Measurements from ENCODE around the gene UCHL3. TPM values are rescaled to one million over a fixed set of nuclear protein-coding genes. Genes with fewer than 3 reads are reported as not detected.

Gene UCHL3
- total and polyA plus RNA-seq, 2 experiments from 2014 or later = 64.6 to 143 TPM

DNA sequence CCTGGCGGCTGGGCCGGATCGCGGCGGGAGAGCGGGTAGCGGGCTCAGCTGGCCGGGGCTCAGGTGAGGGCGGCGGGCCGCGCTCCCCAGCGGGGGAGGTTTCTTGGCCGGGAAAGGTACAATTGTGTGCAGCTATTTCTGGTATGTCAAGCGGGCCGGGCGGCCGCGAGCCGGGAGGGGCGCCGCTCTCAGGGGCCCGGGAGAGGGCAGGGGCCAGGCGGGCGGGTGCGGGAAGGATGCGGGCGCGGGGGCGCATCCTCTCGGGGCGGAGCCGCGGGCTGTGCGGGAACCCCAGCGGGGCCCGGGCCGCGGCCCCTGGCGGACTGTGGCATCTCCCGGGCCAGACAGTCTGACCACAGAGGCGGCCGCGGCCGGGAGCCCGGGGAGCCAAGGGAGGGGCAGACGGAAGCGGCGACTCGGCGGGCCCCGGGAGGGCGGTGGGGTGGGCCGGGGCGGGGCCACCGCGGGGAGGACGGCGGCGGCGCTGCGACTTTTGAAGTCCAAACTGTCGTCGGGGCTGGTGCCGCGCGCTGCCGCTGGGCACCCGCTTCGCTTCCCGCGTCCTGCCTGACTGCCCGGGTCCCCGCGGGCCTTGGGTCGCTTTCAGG, 86.3 kb downstream of the UCHL3 start, which contains the start of gene LMO7 (continued):
- TF ChIP-seq, protein P1, sequence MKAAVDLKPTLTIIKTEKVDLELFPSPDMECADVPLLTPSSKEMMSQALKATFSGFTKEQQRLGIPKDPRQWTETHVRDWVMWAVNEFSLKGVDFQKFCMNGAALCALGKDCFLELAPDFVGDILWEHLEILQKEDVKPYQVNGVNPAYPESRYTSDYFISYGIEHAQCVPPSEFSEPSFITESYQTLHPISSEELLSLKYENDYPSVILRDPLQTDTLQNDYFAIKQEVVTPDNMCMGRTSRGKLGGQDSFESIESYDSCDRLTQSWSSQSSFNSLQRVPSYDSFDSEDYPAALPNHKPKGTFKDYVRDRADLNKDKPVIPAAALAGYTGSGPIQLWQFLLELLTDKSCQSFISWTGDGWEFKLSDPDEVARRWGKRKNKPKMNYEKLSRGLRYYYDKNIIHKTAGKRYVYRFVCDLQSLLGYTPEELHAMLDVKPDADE (IDR thresholded peaks at IDR 0.05) = no peak
- TF ChIP-seq EZH2 (IDR thresholded peaks at IDR 0.05; ENCODE audit: low read depth, unreplicated experiment) = no peak
- no peak for TF ChIP-seq STAT1 (IDR thresholded peaks at IDR 0.05; ENCODE audit: unreplicated experiment)
- 0 out of 2 replicates have a peak, but pooled peaks have one; percentile 0 for TF ChIP-seq ZNF114 (CRISPR knock-in tag; IDR thresholded peaks at IDR 0.05)
- 0 out of 2 replicates have a peak, but pooled peaks have one; percentile 22 for TF ChIP-seq ZNF331 (CRISPR knock-in tag; IDR thresholded peaks at IDR 0.05; ENCODE audit: low read depth)

GRCh38 chr13:75636436-75637180, 87.0 kb downstream of the UCHL3 start:
- no peak overlapping the region for H3K27ac ChIP-seq (ENCODE audit: low read depth)
- Mint-ChIP-seq H3K4me1 (peaks cover 29% of the 10 kb centered on the region), H3K36me3 (ENCODE audit: low read depth) (0 out of 3 replicates have a peak, but pooled peaks cover 4% of the 10 kb centered on the region), H3K4me3 (peak overlapping the region; percentile 73), H3K27ac (no peak overlapping the region), H3K9me3 (no peaks in the 10 kb centered on the region; the same call in 1 of the 3 replicates), H3K27me3 (ENCODE audit: insufficient read depth, low read depth, poor library complexity) (peaks cover 26% of the 10 kb centered on the region)
- no peaks in the 10 kb centered on the region for H3F3A ChIP-seq (replicated peaks; ENCODE audit: low read depth)
- peak overlapping the region; percentile 73 for H3K4me2 ChIP-seq
- H3K4me3 ChIP-seq = peak overlapping the region; percentile 56
- no peaks in the 10 kb centered on the region for H3K9me2 ChIP-seq (ENCODE audit: insufficient read depth)
- no peaks in the 10 kb centered on the region for H4K20me1 ChIP-seq (replicated peaks; ENCODE audit: insufficient read depth)
- TF ChIP-seq NANOG (IDR thresholded peaks at IDR 0.05; ENCODE audit: borderline replicate concordance) = no peak
- peaks cover 33% of the 10 kb centered on the region for H3K4me1 ChIP-seq (ENCODE audit: insufficient read depth)
- ATAC-seq (peak; percentile 62), DNase-seq (ENCODE audit: low spot score) (peak; percentile 70)
- no peaks in the 10 kb centered on the region for H3K36me3 ChIP-seq (ENCODE audit: insufficient read depth)
- peaks cover 43% of the 10 kb centered on the region for H3K27me3 ChIP-seq (ENCODE audit: insufficient read depth)
- H2AFZ ChIP-seq = peak overlapping the region; percentile 92
- H3K79me2 ChIP-seq (replicated peaks; ENCODE audit: insufficient read depth) = peaks cover 17% of the 10 kb centered on the region; the same call in 1 of the 2 replicates

GRCh38 chr13:75637181-75637750, 87.7 kb downstream of the UCHL3 start:
- Histone ChIP-seq H4K20me1 (replicated peaks; ENCODE audit: insufficient read depth) (no peaks in the 10 kb centered on the region), H3K79me2 (replicated peaks; ENCODE audit: insufficient read depth) (peaks cover 17% of the 10 kb centered on the region; the same call in 1 of the 2 replicates), H3K4me3 (peak overlapping the region; percentile 56), H3K4me2 (peak overlapping the region; percentile 73), H3K36me3 (ENCODE audit: insufficient read depth) (no peaks in the 10 kb centered on the region), H3K4me1 (ENCODE audit: insufficient read depth) (peaks cover 36% of the 10 kb centered on the region), H3K9me2 (ENCODE audit: insufficient read depth) (no peaks in the 10 kb centered on the region), H3K27me3 (ENCODE audit: insufficient read depth) (peaks cover 43% of the 10 kb centered on the region), H3K27ac (ENCODE audit: low read depth) (no peak overlapping the region), H3F3A (replicated peaks; ENCODE audit: low read depth) (no peaks in the 10 kb centered on the region), H2AFZ (peak overlapping the region; percentile 45; the same call in 1 of the 2 replicates)
- no peak overlapping the region for H3K27ac Mint-ChIP-seq
- H3K4me1 Mint-ChIP-seq = peaks cover 29% of the 10 kb centered on the region
- H3K27me3 Mint-ChIP-seq (ENCODE audit: insufficient read depth, low read depth, poor library complexity) = peaks cover 26% of the 10 kb centered on the region
- peak overlapping the region; percentile 73 for H3K4me3 Mint-ChIP-seq
- DNase-seq (ENCODE audit: low spot score) = peak; percentile 56
- no peaks in the 10 kb centered on the region; the same call in 1 of the 3 replicates for H3K9me3 Mint-ChIP-seq
- peak; percentile 19 for ATAC-seq
- H3K36me3 Mint-ChIP-seq (ENCODE audit: low read depth) = 0 out of 3 replicates have a peak, but pooled peaks cover 4% of the 10 kb centered on the region
- TF ChIP-seq, protein P2, sequence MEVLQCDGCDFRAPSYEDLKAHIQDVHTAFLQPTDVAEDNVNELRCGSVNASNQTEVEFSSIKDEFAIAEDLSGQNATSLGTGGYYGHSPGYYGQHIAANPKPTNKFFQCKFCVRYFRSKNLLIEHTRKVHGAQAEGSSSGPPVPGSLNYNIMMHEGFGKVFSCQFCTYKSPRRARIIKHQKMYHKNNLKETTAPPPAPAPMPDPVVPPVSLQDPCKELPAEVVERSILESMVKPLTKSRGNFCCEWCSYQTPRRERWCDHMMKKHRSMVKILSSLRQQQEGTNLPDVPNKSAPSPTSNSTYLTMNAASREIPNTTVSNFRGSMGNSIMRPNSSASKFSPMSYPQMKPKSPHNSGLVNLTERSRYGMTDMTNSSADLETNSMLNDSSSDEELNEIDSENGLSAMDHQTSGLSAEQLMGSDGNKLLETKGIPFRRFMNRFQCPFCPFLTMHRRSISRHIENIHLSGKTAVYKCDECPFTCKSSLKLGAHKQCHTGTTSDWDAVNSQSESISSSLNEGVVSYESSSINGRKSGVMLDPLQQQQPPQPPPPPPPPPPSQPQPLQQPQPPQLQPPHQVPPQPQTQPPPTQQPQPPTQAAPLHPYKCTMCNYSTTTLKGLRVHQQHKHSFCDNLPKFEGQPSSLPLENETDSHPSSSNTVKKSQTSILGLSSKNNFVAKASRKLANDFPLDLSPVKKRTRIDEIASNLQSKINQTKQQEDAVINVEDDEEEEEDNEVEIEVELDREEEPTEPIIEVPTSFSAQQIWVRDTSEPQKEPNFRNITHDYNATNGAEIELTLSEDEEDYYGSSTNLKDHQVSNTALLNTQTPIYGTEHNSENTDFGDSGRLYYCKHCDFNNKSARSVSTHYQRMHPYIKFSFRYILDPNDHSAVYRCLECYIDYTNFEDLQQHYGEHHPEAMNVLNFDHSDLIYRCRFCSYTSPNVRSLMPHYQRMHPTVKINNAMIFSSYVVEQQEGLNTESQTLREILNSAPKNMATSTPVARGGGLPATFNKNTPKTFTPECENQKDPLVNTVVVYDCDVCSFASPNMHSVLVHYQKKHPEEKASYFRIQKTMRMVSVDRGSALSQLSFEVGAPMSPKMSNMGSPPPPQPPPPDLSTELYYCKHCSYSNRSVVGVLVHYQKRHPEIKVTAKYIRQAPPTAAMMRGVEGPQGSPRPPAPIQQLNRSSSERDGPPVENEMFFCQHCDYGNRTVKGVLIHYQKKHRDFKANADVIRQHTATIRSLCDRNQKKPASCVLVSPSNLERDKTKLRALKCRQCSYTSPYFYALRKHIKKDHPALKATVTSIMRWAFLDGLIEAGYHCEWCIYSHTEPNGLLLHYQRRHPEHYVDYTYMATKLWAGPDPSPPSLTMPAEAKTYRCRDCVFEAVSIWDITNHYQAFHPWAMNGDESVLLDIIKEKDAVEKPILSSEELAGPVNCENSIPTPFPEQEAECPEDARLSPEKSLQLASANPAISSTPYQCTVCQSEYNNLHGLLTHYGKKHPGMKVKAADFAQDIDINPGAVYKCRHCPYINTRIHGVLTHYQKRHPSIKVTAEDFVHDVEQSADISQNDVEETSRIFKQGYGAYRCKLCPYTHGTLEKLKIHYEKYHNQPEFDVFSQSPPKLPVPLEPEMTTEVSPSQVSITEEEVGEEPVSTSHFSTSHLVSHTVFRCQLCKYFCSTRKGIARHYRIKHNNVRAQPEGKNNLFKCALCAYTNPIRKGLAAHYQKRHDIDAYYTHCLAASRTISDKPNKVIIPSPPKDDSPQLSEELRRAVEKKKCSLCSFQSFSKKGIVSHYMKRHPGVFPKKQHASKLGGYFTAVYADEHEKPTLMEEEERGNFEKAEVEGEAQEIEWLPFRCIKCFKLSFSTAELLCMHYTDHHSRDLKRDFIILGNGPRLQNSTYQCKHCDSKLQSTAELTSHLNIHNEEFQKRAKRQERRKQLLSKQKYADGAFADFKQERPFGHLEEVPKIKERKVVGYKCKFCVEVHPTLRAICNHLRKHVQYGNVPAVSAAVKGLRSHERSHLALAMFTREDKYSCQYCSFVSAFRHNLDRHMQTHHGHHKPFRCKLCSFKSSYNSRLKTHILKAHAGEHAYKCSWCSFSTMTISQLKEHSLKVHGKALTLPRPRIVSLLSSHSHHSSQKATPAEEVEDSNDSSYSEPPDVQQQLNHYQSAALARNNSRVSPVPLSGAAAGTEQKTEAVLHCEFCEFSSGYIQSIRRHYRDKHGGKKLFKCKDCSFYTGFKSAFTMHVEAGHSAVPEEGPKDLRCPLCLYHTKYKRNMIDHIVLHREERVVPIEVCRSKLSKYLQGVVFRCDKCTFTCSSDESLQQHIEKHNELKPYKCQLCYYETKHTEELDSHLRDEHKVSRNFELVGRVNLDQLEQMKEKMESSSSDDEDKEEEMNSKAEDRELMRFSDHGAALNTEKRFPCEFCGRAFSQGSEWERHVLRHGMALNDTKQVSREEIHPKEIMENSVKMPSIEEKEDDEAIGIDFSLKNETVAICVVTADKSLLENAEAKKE (CRISPR knock-in tag; IDR thresholded peaks at IDR 0.05) = no peak
- TF ChIP-seq ZNF331 (CRISPR knock-in tag; IDR thresholded peaks at IDR 0.05; ENCODE audit: low read depth) (no peak), CREB1 (CRISPR knock-in tag; IDR thresholded peaks at IDR 0.05; ENCODE audit: low read depth) (no peak)

All from GM23338 (cell line).